GM13977 (cell line): ENCODE measurements around the gene CUEDC2.

Source experiments
- DNase-seq: peaks from one replicate; pipeline ENCODE4 v3.0.0; 2012; ENCODE audit warnings: low spot score
- in situ Hi-C: fragments of 300-500 bp; cut with MboI; formaldehyde crosslinking; loops from one replicate; pipeline ENCODE4 v1.12.0; 2022; ENCODE audit warnings: low sequenced_read_pairs, low pct_unique_long_range_greater_than_20kb, mixed read lengths, inconsistent platforms; ENCODE audit not compliant: unreplicated experiment
- TF ChIP-seq, protein P1 (sequence below): IDR thresholded peaks from 2 replicates; pipeline ENCODE4 v1.5.1; 2012; ENCODE audit warnings: mild to moderate bottlenecking, control low read depth; ENCODE audit not compliant: insufficient read depth; ENCODE audit errors: extremely low read depth, missing control alignments

The CUEDC2 gene

DNA sequence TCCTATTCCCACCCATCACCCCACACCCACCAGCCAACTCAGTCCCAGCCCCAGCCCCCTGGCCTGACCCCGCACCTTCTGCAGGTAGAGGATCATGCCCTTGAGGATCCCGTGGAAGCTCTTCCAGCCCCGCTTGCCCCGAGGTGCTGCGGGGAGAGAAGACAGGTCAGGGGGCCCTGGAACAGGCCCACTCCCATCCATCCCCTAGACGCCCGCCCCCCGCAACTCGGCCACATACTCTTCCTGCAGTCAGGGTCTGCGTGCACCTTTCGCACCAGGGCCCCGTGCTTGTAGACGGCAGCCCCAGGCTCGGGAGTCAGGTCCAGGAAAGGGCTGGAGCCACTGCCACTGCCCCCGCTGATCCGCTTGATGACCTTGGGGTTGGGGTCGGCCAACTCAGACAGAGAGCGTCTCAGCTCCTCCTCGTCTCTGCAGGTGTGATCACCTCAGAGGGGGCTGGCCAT, 27.2 kb downstream of the CUEDC2 start:
- in situ Hi-C loops = no loop called here
- no peak for DNase-seq
- TF ChIP-seq, protein P1, sequence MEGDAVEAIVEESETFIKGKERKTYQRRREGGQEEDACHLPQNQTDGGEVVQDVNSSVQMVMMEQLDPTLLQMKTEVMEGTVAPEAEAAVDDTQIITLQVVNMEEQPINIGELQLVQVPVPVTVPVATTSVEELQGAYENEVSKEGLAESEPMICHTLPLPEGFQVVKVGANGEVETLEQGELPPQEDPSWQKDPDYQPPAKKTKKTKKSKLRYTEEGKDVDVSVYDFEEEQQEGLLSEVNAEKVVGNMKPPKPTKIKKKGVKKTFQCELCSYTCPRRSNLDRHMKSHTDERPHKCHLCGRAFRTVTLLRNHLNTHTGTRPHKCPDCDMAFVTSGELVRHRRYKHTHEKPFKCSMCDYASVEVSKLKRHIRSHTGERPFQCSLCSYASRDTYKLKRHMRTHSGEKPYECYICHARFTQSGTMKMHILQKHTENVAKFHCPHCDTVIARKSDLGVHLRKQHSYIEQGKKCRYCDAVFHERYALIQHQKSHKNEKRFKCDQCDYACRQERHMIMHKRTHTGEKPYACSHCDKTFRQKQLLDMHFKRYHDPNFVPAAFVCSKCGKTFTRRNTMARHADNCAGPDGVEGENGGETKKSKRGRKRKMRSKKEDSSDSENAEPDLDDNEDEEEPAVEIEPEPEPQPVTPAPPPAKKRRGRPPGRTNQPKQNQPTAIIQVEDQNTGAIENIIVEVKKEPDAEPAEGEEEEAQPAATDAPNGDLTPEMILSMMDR = no peak

- TF ChIP-seq, protein P1 = no peak
- in situ Hi-C loops = no loop called here
- DNase-seq = no peak
These were observed 27.8 kb downstream of the CUEDC2 start for GRCh38 chr10:102404361-102405107.

- TF ChIP-seq, protein P1 = no peak
- no peak for DNase-seq
- in situ Hi-C loops = no loop called here
These were observed 29.3 kb downstream of the CUEDC2 start for GRCh38 chr10:102403115-102403514.

DNA sequence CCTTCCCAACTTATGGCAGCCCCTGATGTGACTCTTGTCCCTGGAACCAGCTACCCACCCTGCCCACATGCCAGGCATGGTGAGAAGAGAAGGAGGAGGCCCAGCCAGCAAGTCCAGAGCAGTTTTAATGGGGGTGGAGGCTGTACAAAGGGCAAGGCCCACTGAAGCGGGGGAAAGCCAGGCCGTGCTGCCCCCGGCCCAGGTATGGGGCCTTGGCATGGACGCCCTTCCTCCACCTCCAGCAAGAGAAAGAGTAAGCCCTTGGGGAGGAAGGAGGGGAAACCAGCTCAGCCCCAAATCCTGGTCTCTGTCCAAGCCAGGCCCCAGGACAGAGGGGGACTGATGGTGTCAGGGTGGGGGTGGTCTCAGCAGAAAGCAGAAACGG, 29.9 kb downstream of the CUEDC2 start:
- no peak for DNase-seq
- TF ChIP-seq, protein P1 = no peak
- in situ Hi-C loops = no loop called here

GRCh38 chr10:102401735-102402511, 30.5 kb downstream of the CUEDC2 start:
- in situ Hi-C loops = no loop called here
- TF ChIP-seq, protein P1 = no peak
- DNase-seq = no peak

DNA sequence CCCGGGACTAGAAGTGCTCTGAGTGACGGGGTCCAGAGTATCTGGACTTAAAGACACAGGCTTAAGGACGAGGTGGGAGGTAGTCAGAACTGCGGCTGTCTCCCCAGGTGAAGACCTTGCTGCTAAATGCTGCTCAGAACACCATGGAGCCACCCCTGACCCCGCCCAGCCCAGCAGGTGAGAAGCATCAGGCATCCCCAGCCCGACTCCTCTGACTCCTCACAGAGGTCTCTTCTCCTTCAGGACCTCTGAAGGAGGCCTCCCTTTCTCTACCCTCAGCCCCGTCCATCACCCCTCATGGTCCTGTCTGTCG, 31.1 kb downstream of the CUEDC2 start:
- no peak for DNase-seq
- TF ChIP-seq, protein P1 = no peak
- in situ Hi-C loops = no loop called here
